ENCODE data around the gene SLAIN2.

SLAIN2 gene

DNA sequence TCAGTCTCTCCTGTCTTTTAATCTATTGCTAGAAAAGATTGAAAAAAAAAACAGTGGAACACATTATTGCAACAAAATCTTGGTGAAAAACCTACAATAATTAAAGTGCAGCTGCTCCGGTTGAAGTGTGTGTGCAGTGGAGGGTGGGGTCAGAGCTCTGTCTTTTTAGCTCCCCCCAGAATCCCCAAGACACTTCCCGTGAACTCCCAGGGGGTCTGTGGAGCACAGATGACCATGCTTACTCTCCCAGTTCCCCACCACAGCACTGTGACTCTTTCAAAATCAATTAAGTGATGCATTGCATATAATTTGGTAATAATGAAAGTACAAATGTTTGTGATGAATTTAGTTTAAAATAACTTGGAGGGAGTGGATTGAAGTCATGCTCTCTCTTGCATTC is 126.1 kb downstream of the SLAIN2 start:
- TF ChIP-seq ZNF274 (IDR thresholded peaks at IDR 0.05; ENCODE audit: low read depth, low read length) = no peak

DNA sequence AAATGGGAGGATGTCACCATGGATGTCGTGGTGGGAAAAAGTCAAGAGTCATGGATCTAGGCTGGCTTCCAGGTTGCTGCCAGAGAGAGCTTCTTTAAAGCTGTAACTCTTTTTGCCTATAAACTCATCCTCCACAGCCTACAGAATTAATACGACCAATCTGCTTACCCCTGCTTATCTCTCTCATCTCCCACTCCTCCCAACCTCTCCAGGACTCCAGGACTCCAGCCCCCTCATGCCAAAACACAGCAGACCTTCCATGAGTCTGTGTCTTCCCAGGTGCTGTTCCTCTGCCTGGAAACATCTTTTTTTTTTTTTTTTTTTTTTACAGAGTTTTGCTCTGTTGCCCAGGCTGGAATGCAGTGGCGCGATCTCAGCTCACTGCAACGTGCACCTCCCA is 126.6 kb downstream of the SLAIN2 start:
- no peak overlapping the region for H3K4me3 ChIP-seq (ENCODE audit: low read length)
- TF ChIP-seq ZNF274 (IDR thresholded peaks at IDR 0.05; ENCODE audit: low read depth, low read length) = no peak

More for the DNA sequence above, 126.1 kb downstream of the SLAIN2 start:
- H3K4me3 ChIP-seq (ENCODE audit: low read length) = no peak overlapping the region

DNA sequence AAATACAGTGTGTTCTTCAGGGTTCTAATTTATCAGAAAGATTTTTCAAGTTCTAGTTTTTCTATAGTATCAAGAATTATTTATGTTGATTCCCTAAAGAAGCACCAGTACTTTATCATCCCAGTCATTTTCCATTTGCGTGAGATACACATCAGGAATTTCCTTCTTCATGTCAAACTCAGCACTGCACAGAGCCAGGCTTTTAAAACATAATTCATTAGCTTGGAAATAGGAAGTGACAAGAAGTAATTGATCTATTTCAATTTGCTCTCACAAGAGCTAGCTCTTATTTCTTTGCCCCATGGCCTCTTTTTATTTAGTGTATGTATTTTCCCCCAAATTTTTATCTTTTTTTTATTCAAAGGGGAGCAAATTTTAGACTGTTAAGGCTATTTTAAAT is 128.8 kb downstream of the SLAIN2 start:
- no peak overlapping the region for H3K4me3 ChIP-seq (ENCODE audit: low read length)
- TF ChIP-seq ZNF274 (IDR thresholded peaks at IDR 0.05; ENCODE audit: low read depth, low read length) = no peak

DNA sequence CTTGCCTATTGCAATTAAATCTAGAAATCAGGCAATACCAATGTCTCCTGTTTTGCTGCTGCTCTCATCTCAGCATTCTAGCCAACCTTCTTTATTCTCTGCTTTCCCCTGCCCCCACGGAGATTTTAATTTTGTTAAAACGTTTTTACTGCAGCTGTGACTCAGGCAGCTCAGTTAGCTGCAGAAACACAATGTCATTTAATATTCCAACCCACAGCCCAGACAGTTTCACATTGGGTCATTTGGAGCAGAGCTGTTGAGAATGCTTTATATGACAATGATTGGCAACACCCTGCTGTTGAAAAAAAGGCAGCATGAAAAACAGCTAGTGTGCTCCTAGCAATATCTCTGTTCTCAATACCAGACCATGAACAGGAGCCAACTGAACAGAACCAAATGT is 129.2 kb downstream of the SLAIN2 start:
- H3K4me3 ChIP-seq (ENCODE audit: low read length) = no peak overlapping the region
- no peak for TF ChIP-seq ZNF274 (IDR thresholded peaks at IDR 0.05; ENCODE audit: low read depth, low read length)

DNA sequence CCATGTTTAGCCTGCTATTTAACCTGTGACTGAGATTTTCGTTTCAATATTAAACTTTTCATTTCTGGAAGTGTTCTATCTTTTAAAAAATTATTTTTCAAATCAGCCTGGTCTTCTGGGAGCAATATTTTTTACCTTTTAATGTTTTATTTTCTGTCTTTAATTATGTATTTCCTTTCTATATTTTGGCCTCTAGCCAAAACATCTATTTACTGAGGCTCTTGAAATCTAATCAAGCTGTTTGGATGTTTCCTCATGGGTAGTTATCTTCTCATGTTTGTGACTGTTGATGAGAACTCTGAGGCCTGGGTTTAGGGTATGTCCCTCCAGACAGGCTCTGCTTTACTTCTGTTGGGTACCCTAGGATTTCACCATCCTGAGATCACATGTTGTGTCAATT is 131.5 kb downstream of the SLAIN2 start:
- no peak overlapping the region for H3K4me3 ChIP-seq (ENCODE audit: low read length)
- no peak for TF ChIP-seq ZNF274 (IDR thresholded peaks at IDR 0.05; ENCODE audit: low read depth, low read length)

DNA sequence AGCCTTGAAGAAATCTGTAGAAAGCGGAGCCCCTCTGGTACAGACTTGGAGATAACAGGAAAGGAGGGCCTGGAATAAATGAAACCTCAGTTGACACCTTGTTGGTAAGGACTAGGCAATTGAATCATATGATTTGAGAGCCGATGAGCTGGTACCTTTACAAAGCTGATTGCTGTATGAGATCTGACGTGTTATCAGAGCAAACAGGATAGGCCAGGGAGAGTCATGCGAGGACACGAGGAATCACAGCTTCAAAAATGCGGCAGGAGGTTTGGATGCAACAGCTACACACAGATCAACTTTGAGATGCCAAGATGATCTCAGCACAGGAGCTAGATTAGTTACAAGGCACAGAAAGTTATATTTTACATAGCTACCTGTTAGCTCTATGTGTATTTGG is 134.4 kb downstream of the SLAIN2 start:
- no peak overlapping the region for H3K4me3 ChIP-seq (ENCODE audit: low read length)
- TF ChIP-seq ZNF274 (IDR thresholded peaks at IDR 0.05; ENCODE audit: low read depth, low read length) = no peak
